Epithelial cell of prostate (primary cell): ENCODE measurements around the gene PTPRE.

ENCODE experiments used
- DNase-seq: peaks from one replicate; pipeline ENCODE4 v3.0.0-alpha.2; 2011; ENCODE audit warnings: low read depth, low spot score
- H3K27ac ChIP-seq: fragments of 450-650 bp; 2 replicates; pipeline ENCODE4 v1.5.1; 2017; ENCODE audit warnings: mild to moderate bottlenecking

The PTPRE gene

GRCh38 chr10:128051548-128051947 lies 144.6 kb downstream of the PTPRE start:
- no peak for DNase-seq

GRCh38 chr10:128052696-128053095 lies 145.8 kb downstream of the PTPRE start:
- H3K27ac ChIP-seq, result no peak overlapping the region
- no peak for DNase-seq

More at GRCh38 chr10:128051548-128051947, 144.6 kb downstream of the PTPRE start:
- H3K27ac ChIP-seq, result peak overlapping the region; percentile 33

- H3K27ac ChIP-seq, result no peak overlapping the region
These were observed 146.5 kb downstream of the PTPRE start for GRCh38 chr10:128053356-128053755.

GRCh38 chr10:128054163-128054970 lies 147.5 kb downstream of the PTPRE start:
- no peak overlapping the region for H3K27ac ChIP-seq

More at GRCh38 chr10:128053356-128053755, 146.5 kb downstream of the PTPRE start:
- DNase-seq, result no peak

GRCh38 chr10:128055061-128055868 lies 148.4 kb downstream of the PTPRE start:
- H3K27ac ChIP-seq, result no peak overlapping the region
- DNase-seq, result no peak

More at GRCh38 chr10:128054163-128054970, 147.5 kb downstream of the PTPRE start:
- no peak for DNase-seq

- H3K27ac ChIP-seq, result no peak overlapping the region
- DNase-seq, result no peak
These were observed 149.6 kb downstream of the PTPRE start for GRCh38 chr10:128056303-128057050.

GRCh38 chr10:128058106-128058749 lies 151.3 kb downstream of the PTPRE start:
- DNase-seq, result no peak
- no peak overlapping the region for H3K27ac ChIP-seq

- DNase-seq, result no peak
- H3K27ac ChIP-seq, result no peak overlapping the region
These were observed 151.8 kb downstream of the PTPRE start for GRCh38 chr10:128058750-128059134.

- no peak overlapping the region for H3K27ac ChIP-seq
These were observed 152.5 kb downstream of the PTPRE start for GRCh38 chr10:128059266-128059981.

GRCh38 chr10:128059982-128060293 lies 153.0 kb downstream of the PTPRE start:
- H3K27ac ChIP-seq, result no peak overlapping the region
- no peak for DNase-seq

More at GRCh38 chr10:128059266-128059981, 152.5 kb downstream of the PTPRE start:
- DNase-seq, result no peak

GRCh38 chr10:128060341-128061250 lies 153.7 kb downstream of the PTPRE start:
- no peak overlapping the region for H3K27ac ChIP-seq
- DNase-seq, result no peak

- no peak for DNase-seq
- H3K27ac ChIP-seq, result no peak overlapping the region
These were observed 154.7 kb downstream of the PTPRE start for GRCh38 chr10:128061306-128062300.

GRCh38 chr10:128062331-128062880 lies 155.5 kb downstream of the PTPRE start:
- no peak for DNase-seq
- peak overlapping the region; percentile 97 for H3K27ac ChIP-seq

- DNase-seq, result no peak
- peak overlapping the region; percentile 97 for H3K27ac ChIP-seq
These were observed 156.1 kb downstream of the PTPRE start for GRCh38 chr10:128062881-128063563.

- peak overlapping the region; percentile 97 for H3K27ac ChIP-seq
- DNase-seq, result peak; percentile 89
These were observed 156.8 kb downstream of the PTPRE start for GRCh38 chr10:128063736-128064107.
